HG02981 (cell line): ENCODE measurements around the gene SRD5A2.

Source experiments
- ATAC-seq: cut with Tn5 transposase; IDR thresholded peaks from one replicate; pipeline ENCODE4 v1.9.1; 2021; ENCODE audit warnings: mild to moderate bottlenecking, moderate library complexity; ENCODE audit not compliant: unreplicated experiment

SRD5A2 gene, protein sequence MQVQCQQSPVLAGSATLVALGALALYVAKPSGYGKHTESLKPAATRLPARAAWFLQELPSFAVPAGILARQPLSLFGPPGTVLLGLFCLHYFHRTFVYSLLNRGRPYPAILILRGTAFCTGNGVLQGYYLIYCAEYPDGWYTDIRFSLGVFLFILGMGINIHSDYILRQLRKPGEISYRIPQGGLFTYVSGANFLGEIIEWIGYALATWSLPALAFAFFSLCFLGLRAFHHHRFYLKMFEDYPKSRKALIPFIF

DNA sequence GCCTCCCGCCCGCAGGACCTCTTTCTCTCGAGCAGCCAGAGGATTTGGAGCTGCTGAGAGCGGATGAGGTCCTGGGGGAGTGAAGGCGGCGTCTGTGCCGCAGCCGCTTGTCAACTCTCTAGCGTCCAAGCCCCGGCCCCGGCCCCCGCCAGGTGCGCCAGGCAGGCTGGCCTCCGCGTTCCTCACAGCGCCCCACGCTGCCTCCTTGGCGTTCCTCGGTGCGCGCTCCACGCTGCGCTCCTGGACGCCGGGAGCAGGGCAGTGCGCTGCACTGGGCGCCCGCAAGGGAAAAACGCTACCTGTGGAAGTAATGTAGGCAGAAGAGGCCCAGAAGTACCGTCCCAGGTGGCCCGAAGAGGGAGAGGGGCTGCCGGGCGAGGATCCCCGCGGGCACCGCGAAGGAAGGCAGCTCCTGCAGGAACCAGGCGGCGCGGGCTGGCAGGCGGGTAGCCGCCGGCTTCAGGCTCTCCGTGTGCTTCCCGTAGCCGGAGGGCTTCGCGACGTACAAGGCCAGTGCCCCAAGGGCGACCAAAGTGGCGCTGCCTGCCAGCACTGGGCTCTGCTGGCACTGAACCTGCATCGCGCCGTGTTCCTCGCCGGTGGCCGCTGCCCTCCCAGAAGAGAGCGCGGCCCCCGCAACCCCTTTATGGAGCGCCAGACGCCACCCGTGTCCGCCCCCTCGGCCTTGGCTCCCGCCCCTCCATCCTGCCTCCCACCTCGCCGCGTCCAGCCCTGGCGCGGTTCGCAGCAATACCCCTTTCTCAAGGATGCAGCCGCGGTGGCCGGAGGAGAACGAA lies at the start of gene SRD5A2:
TSS of gene SRD5A2 (minus strand) at position 618 of the 797 bp plus-strand sequence. CDS start at position 580, 38 bp downstream.
- ATAC-seq, result no peak

DNA sequence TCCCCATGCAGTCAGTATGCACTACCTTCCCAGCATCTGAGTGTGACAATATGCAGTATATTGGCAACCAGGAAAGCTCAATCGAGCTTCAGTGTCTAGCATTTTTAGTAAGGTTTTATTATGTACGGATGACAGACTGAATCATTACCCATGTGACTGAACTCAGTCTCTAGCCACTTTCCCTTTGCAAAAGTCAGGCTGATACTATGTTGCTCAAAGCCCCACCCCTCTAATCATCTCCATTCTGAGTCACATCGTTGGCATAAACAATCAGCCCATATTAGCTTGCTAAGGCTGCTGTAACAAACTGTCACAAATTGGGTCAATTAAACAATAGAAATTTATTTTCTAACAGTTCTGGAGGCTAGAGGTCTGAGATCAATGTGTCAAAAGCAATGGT lies 25.8 kb upstream of the SRD5A2 start:
- no peak for ATAC-seq

- ATAC-seq, result no peak
Measured at GRCh38 chr2:31598694-31599093, 18.0 kb upstream of the SRD5A2 start.

DNA sequence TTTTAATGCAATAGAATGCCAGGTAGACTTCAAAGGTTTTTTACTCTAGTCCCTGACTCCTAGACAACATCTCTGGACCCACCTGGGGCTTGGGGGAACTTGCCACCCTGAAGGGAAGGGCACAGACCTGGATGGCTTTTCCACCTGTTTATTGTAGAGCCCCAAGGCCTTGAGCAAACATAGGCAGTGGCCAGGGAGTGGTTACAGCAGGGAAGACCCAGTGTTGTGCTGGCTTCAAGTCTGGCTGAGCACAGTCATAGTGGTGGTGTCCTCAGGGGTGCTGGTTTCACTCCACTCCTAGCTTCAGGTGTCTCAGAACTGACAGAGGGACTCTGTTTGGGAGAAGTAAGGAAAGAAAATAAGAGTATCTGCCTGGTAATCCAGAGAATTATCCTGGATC lies 5.5 kb upstream of the SRD5A2 start:
- no peak for ATAC-seq

- no peak for ATAC-seq
Measured at GRCh38 chr2:31581124-31581795, 522 bp upstream of the SRD5A2 start.

GRCh38 chr2:31579996-31580320 lies 780 bp downstream of the SRD5A2 start:
- no peak for ATAC-seq

DNA sequence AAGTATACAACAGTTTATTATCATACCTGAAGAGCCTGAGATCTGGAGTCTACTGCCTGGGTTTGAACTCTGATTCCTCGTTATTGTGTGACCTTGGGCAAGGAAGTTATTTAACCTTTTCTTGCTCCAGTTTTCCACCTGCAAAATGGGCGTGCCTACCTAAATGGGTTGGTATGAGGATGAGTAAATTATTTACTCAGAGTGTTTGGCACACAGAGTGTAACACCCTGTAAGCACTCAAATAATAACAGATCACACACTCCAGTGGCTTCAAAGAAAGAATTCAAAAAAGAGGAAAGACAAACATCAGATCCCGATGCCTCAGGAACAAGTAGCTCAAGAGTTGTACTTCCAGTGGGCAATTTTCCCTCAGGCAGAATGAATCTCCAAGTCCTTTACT lies 2.4 kb downstream of the SRD5A2 start:
- no peak for ATAC-seq

GRCh38 chr2:31577143-31577542 lies 3.6 kb downstream of the SRD5A2 start:
- ATAC-seq, result no peak

GRCh38 chr2:31568585-31569201 lies 12.0 kb downstream of the SRD5A2 start:
- no peak for ATAC-seq

- ATAC-seq, result no peak
Measured at GRCh38 chr2:31567679-31568078, 13.1 kb downstream of the SRD5A2 start.

DNA sequence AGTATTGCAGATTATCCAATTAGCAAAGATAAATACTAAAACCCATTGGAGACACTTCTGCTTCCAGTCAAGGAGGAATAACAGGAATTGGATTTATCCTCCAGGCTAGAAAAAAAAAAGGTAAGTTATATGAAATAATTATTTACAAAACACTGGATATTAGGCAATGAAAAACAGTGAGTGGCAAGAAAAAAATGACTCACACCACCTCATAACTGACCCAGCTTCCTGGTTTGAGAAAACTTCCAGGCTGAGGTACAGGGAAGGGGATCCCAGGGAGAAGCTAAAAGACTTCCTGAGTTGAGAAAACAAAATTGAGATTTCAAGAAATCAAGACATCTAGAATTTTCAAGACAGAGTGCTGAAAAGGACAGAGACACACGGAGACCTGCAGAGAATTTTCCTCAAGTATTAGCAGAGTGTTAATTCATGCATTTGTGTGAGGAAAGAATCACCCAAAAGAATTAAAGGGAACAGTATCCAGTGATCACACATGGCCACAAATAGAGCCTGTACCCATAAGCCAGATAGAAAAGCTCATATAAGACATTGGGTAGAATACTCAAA lies 17.4 kb downstream of the SRD5A2 start:
- no peak for ATAC-seq

DNA sequence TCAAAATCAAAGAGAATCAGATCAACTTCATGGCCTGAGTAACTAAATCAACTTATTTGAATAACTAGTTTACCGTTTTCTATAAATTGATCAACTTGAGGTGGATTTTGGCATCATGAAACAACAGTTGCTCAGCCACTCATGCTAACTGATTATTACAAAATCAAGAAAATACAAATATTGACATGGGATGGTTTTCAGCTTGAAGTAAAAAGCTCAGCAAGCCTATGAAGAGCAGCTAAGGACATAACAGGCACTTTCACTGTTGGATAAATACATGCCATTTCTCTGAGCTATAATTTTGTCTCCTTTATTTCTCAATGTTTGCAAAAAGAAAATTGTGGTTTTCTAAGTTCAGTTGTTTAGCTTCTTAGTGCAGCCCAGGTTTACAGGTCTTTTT lies 18.9 kb downstream of the SRD5A2 start:
- no peak for ATAC-seq

GRCh38 chr2:31558401-31559295 lies 22.1 kb downstream of the SRD5A2 start:
- ATAC-seq, result no peak

GRCh38 chr2:31556940-31557339 lies 23.8 kb downstream of the SRD5A2 start:
- ATAC-seq, result no peak

- no peak for ATAC-seq
Measured at GRCh38 chr2:31555967-31556706, 24.6 kb downstream of the SRD5A2 start.

DNA sequence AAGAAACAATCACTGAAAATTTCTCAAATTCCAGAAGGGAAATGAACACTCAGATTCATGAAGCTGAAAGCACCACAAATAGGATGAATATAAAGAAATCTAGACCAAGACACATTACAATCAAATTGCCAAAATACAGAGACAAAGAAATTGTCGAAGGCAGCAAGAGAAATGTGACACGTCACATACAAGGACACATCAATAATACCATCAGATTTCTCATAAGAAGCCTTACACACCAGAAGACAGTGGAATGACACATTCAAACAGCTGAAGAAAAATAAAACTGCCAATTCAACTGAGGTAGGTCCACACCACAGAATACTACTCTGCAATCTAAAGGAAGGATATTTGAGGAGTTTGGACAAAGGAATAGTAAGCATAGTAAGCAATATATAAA lies 27.4 kb downstream of the SRD5A2 start:
- no peak for ATAC-seq

- ATAC-seq, result no peak
Measured at GRCh38 chr2:31547485-31547884, 33.3 kb downstream of the SRD5A2 start.

- ATAC-seq, result no peak
Measured at GRCh38 chr2:31541853-31542252, 38.9 kb downstream of the SRD5A2 start.

- no peak for ATAC-seq
Measured at GRCh38 chr2:31539505-31539904, 41.2 kb downstream of the SRD5A2 start.

- ATAC-seq, result no peak
Measured at GRCh38 chr2:31535768-31536167, 45.0 kb downstream of the SRD5A2 start.
